Fibroblast of skin of left biceps (primary cell): ENCODE measurements around the gene MAG.

Source experiments
- DNase-seq, 2 experiments: peaks; one replicate each; pipeline ENCODE4 v3.0.0-alpha.2; 2013; ENCODE audit warnings: low read depth in 2 of 2

The MAG gene

DNA sequence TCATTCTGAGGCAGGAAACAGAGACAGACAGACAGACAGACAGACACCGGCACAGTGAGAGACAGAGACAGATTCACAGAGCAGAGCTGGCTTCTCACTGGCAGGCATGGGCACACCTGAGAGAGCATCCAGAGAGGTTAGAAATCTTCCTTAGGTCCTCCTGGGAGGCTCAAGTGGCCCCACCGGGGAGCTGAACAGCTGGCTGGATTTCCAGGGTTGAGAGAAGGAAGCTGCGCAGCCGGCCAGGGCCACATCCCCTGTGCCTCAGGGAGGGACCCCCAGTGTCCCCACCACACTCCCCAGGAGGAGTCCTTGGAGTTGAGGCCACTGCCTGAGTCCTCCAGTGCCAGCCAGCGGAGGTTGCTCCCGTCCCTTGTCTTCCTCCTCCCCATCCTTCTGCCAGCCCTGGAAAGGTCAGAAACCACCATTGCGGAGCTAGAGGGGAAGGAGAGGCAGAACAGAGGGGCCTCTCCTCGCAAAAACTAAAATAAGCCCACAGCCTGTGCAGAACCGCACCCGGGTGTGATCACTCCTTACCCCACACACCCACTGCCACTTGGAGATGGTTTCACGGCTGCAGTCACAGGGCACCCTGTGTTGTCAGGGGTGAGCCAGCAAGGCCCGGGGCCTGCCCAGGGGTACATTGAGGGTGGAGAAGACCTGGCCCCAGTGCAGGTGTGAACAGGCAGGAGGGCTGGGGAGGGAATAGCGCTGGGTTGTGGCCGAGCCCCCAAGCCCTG, 70.5 kb downstream of the MAG start:
- DNase-seq, result no peak

GRCh38 chr19:35363001-35363590, 71.1 kb downstream of the MAG start:
- DNase-seq, result no peak
